Prostate gland (tissue), 2 donors: ENCODE data around the gene HNRNPF.

Source experiments
- POLR2A ChIP-seq: fragments of 450-650 bp; IDR thresholded peaks from one replicate; pipeline ENCODE4 v1.6.1; 2016; ENCODE audit warnings: antibody characterized with exemption, mild to moderate bottlenecking
- TF ChIP-seq, protein P1 (sequence below), 4 experiments: fragments of 200-600 bp in 2 of 4; fragments of 450-650 bp in 2 of 4; sonication (generic) in 2 of 4; IDR thresholded peaks; 1 replicate in 3 of 4; 2 replicates in 1 of 4; pipeline ENCODE4 v1.5.1; 2016 to 2019; ENCODE audit warnings: antibody characterized with exemption in 4 of 4, mild to moderate bottlenecking in 2 of 4, moderate library complexity in 2 of 4

GRCh38 chr10:43403911-43404703 lies 4.9 kb downstream of the HNRNPF start:
- TF ChIP-seq POLR2A, result no peak
- TF ChIP-seq, protein P1, sequence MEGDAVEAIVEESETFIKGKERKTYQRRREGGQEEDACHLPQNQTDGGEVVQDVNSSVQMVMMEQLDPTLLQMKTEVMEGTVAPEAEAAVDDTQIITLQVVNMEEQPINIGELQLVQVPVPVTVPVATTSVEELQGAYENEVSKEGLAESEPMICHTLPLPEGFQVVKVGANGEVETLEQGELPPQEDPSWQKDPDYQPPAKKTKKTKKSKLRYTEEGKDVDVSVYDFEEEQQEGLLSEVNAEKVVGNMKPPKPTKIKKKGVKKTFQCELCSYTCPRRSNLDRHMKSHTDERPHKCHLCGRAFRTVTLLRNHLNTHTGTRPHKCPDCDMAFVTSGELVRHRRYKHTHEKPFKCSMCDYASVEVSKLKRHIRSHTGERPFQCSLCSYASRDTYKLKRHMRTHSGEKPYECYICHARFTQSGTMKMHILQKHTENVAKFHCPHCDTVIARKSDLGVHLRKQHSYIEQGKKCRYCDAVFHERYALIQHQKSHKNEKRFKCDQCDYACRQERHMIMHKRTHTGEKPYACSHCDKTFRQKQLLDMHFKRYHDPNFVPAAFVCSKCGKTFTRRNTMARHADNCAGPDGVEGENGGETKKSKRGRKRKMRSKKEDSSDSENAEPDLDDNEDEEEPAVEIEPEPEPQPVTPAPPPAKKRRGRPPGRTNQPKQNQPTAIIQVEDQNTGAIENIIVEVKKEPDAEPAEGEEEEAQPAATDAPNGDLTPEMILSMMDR (IDR thresholded peaks at IDR 0.05), result no peak
